HK-2 (cell line): ENCODE results near the gene HDGF.

Experiments used
- DNase-seq: peaks from one replicate; pipeline ENCODE4 v3.0.0-alpha.2; 2018; ENCODE audit not compliant: unreplicated experiment

Gene HDGF

DNA sequence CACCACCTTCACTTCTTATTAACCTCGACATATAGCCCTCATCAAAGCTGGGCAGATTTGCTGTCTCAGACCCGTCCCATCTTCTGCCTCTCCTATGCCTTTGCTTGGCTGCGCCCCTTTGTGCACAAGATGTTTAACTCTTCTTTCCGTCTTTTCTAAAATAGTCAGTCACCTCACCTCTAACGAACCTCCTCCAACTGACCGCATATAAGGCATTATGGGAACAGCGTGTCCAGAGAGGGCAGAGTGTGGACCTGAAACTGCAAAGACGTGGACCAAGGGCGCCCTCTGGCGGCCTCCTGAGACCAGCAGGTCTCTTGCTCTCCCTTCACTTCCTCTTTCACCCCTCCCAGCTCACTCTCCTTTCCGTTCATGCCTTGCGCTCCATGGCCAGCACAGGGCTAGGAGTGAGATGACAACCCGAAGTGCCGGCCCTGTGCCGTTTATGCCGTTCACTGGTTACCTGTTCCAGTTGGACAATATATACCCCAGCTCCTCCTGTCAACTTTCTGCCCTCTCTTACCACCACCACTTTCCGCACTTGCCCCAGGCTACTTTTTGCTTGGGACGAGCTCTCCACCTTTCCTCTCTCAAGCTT is 25.7 kb downstream of the HDGF start:
- DNase-seq, result peak; percentile 89

DNA sequence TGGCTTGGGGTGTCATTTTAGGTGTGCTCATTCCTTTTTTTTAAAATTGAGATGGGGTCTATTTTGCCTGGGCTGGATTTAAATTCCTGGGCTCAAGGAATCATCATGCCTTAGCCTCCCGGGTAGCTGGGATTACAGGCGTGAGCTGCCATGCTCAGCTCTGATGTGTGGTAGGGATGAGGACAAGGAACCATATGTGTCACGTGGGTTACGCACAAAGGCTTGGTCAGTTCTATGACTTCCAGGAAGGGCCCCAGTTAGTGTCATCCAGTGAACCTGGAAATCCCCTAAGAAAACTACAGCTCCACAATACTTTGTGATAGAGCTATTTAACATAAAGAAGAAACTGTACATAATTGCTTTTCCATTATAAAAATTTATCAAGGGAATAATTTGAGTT is 29.9 kb downstream of the HDGF start:
- no peak for DNase-seq

- no peak for DNase-seq
Observed at GRCh38 chr1:156721131-156721530, 30.3 kb downstream of the HDGF start.

GRCh38 chr1:156717351-156717750 is 34.1 kb downstream of the HDGF start:
- no peak for DNase-seq

DNA sequence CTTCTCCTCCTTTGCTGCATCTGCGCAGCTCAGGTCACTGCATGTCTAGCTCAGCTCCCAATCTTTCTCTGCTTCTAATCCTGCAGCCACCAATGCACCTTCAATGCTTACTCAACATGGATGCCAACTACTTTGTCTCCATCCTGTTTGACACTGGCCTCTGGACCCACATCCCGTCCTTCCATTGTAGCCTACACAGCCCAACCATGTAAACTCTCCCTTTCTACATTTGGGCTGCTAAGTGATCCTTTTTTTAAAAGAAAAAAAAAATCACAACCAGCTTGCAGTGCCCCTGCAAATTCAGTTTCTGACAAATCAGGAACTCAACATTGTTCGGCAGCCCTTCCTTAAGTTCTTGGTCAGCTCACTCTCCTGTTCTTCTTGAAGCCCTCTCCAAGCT is 36.6 kb downstream of the HDGF start:
- no peak for DNase-seq

DNA sequence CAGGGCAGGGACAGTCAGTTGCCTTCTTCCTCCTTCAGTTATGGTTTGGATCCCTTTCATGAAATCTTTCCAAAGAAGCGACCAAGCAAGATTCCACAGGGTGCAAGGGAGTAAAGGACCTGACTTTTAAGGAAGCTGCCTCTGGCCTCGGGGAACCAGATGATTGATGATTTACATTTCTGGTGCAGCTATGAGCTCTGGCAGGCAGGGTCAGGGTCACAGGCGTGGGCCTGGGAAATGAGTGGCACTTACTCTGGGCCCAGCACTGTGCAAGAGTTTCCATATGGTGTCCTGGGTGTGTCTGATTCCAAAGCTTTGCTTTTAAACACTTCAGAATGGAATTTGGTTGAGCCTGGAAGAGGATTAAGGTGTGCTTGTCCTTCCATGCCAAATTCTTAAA is 38.8 kb downstream of the HDGF start:
- DNase-seq, result no peak

GRCh38 chr1:156711011-156711817 is 40.3 kb downstream of the HDGF start:
- DNase-seq, result no peak

- DNase-seq, result no peak
Observed at GRCh38 chr1:156709757-156710489, 41.6 kb downstream of the HDGF start.

DNA sequence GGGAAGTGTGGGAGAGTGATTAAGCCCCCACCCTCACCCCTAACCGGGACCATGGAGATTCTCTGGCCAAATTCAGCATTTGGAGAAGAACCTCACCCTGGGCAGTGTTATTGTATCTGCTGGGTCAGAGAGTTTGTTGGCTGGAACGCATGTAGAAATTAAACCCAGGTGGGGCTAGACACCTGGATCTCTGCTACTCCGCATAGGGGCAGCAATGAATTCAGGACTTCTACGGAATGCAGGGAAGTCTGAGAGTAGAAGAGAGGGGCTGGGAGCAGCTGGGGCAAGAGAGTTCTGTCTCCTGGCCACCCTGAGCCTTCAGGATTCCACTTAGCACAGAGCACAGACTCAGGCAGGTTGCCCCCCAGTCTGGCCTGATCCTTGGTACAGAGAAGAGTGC is 42.4 kb downstream of the HDGF start:
- DNase-seq, result no peak

- DNase-seq, result no peak
Observed at GRCh38 chr1:156708218-156708661, 43.2 kb downstream of the HDGF start.

- no peak for DNase-seq
Observed at GRCh38 chr1:156707417-156708217, 43.9 kb downstream of the HDGF start.

- DNase-seq, result no peak
Observed at GRCh38 chr1:156706657-156707416, 44.6 kb downstream of the HDGF start.

- DNase-seq, result peak; percentile 64
Observed at GRCh38 chr1:156705918-156706656, 45.4 kb downstream of the HDGF start.

GRCh38 chr1:156705321-156705917 is 46.1 kb downstream of the HDGF start, which contains the start of gene CRABP2:
Gene CRABP2, minus strand, starts transcription at chr1:156705583. Its CDS starts 137 bp downstream, at chr1:156705446.
- no peak for DNase-seq

DNA sequence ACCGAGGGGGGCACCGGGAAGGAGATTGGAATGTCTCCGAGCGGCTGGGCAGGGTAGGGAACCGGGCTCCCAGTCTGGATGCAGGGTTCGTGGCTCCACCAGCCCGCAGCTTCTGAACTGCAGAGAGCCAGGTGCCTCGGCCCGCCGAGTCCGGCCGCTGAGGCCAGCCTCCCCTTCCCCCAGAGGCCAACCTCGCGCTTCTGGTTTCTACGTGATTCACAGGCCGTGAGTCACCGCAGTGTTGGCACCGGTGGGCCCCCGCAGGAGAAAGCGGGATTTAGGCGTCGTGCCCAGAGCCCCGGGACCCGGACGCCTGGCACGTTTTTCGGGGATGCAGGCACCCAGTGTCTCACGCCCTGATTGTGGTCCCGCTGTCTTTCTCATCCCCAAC is 46.5 kb downstream of the HDGF start:
- peak; percentile 81 for DNase-seq

GRCh38 chr1:156704166-156704711 is 47.2 kb downstream of the HDGF start:
- no peak for DNase-seq

GRCh38 chr1:156703741-156704140 is 47.7 kb downstream of the HDGF start:
- no peak for DNase-seq

DNA sequence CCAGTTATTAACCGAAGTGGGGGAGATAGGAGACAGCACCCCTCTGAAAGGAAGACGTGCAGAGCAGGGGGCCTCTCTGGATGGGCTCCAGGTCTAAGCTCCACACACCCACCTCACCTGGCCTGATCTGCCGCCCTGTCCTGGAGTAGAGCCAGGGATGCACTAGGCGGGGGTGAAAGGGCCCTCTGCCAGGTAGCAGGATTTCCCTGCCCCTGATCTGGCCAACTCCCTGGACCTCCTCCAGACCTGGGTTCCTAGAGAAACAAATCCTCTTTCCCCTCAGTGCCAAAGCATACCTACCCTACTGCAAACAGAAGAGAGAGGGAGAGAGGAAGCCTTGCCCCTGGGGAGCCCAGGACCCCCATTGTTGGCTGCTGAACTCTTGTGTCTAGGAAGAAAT is 48.1 kb downstream of the HDGF start:
- no peak for DNase-seq

GRCh38 chr1:156700736-156701531 is 50.5 kb downstream of the HDGF start:
- no peak for DNase-seq
